AG04450 (cell line): ENCODE measurements around the gene FGF1. TPM values are rescaled to one million over a fixed set of nuclear protein-coding genes. Genes with fewer than 3 reads are reported as not detected.
A peak's percentile ranks its signal among the peaks of the same experiment; 100 is the strongest.

ENCODE experiments used
- CTCF ChIA-PET: fragments of 300-600, 350-600 bp; formaldehyde crosslinking; extraction: SDS; loops from one replicate; lab custom pipeline; 2022; ENCODE audit warnings: antibody characterized with exemption, inconsistent platforms; lab: Charles Lee
- POLR2A ChIA-PET: fragments of 350-600 bp; formaldehyde crosslinking; extraction: SDS; loops from one replicate; lab custom pipeline; 2021; ENCODE audit warnings: antibody characterized with exemption, inconsistent platforms; lab: Yijun Ruan, JAX
- DNase-seq: peaks from one replicate; pipeline ENCODE4 v3.0.0-alpha.2; 2011; ENCODE audit warnings: low read depth, low spot score
- H3K27ac ChIP-seq: one replicate; pipeline ENCODE4 v1.5.1; 2012; ENCODE audit warnings: low read depth, low read length, control low read depth
- H3K27me3 ChIP-seq: one replicate; pipeline ENCODE4 v1.6.0; 2012; ENCODE audit warnings: low read length; ENCODE audit not compliant: control insufficient read depth, insufficient read depth
- H3K4me3 ChIP-seq: 2 replicates; pipeline ENCODE4 v1.5.1; 2011; ENCODE audit warnings: mild to moderate bottlenecking, low read depth, low read length, control low read depth
- H3K9me3 ChIP-seq: 2 replicates; pipeline ENCODE4 v1.5.1; 2012; ENCODE audit warnings: low read length; ENCODE audit not compliant: control insufficient read depth, insufficient read depth
- polyA plus RNA-seq: library from polyadenylated mRNA; depleted of rRNA; stranded (reverse); fragments of >200 nt; gene quantifications from 2 replicates; pipeline ENCODE4 v1.2.3, GENCODE V29; 2011
- TF ChIP-seq, protein P1 (sequence below): IDR thresholded peaks from 2 replicates; pipeline ENCODE4 v1.5.1; 2011; ENCODE audit warnings: low read depth, low read length, control low read depth, inconsistent platforms

Gene FGF1
- polyA plus RNA-seq, 1 experiment: 5.9 TPM

DNA sequence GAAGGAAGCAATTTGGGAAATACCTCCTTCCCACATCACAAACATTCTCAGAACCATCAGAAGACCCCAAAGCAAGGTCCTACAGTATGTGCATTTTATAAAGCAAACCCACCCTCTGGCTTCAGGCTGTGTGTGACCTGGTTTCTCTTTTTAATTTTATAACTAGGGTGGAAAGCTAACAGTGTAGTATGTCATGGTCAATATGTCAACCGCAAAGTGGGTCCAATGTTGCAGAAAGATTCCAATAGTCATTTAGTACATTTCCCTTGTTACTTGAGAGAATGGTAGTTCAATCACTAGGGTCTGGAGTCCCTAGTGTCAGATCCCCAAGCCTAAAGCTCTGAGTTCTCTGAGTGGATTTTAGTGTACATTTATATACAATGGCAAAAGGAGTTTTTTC is 96.2 kb downstream of the FGF1 start:
- Histone ChIP-seq H3K27me3 (no peaks in the 10 kb centered on the region), H3K4me3 (no peak overlapping the region), H3K27ac (no peak overlapping the region), H3K9me3 (no peaks in the 10 kb centered on the region)
- ChIA-PET CTCF (interaction anchor here (0.6 to 1.9 kb wide), 4 partner anchors 9 to 437 kb away, joined by 3 to 6 read pairs (median 4); no protein-coding TSS in a partner anchor), POLR2A (no interaction called here)
- DNase-seq: no peak
- TF ChIP-seq, protein P1, sequence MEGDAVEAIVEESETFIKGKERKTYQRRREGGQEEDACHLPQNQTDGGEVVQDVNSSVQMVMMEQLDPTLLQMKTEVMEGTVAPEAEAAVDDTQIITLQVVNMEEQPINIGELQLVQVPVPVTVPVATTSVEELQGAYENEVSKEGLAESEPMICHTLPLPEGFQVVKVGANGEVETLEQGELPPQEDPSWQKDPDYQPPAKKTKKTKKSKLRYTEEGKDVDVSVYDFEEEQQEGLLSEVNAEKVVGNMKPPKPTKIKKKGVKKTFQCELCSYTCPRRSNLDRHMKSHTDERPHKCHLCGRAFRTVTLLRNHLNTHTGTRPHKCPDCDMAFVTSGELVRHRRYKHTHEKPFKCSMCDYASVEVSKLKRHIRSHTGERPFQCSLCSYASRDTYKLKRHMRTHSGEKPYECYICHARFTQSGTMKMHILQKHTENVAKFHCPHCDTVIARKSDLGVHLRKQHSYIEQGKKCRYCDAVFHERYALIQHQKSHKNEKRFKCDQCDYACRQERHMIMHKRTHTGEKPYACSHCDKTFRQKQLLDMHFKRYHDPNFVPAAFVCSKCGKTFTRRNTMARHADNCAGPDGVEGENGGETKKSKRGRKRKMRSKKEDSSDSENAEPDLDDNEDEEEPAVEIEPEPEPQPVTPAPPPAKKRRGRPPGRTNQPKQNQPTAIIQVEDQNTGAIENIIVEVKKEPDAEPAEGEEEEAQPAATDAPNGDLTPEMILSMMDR: no peak

DNA sequence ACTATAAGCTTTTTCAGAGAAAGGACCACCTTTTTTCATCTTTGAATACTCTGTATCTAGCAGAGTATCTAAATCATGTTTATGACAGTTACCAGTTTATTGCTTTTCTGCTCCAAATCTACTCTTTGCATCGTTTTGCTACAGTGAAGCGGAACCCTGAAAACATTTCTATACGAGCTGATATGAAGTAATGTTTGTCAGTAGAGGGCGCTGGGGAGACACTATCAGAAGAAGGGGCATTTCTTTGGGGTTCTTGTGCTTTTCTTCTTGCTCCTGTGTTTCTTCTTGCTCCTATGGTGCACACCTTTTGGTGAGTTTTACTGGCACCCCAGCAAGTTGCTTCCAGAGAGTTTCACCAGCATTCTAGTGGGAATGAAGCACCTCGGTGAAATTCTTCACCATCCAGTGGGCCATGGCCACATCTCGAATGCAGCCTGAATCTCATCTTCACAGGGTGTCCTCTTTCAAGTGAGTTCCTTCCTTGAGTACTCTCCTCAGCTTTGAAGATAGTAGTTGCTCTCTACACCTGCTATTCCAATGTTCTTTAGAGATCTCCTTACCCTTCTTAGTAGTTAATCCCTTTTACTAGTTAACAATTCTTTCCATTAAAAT is 98.4 kb downstream of the FGF1 start:
- no peak overlapping the region for H3K4me3 ChIP-seq
- CTCF ChIA-PET: interaction anchor here (0.6 to 2.0 kb wide), 17 partner anchors 9 to 534 kb away, joined by 3 to 11 read pairs (median 3); no protein-coding TSS in a partner anchor
- TF ChIP-seq, protein P1: peak; percentile 68
- no peak overlapping the region for H3K27ac ChIP-seq
- no peaks in the 10 kb centered on the region for H3K9me3 ChIP-seq
- peak; percentile 20 for DNase-seq
- H3K27me3 ChIP-seq: no peaks in the 10 kb centered on the region
- POLR2A ChIA-PET: no interaction called here

DNA sequence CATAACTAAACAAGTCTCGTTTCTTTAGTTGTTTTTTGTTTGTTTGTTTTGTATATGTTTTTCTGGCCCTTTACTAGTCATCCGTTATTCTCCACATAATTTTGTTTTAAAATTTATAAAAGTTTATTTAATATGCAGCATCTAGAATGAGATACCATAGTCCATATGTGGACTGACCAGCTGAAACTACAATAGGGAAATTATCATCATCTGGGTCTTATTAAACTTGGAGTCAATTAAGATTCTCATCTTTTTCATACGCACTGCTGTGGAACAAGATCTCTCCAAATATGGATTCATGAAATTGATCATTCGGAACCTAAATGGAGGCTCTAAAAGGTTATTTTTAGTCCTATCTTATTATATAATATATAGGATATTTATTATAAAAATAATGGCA is 99.3 kb downstream of the FGF1 start:
- no peaks in the 10 kb centered on the region for H3K9me3 ChIP-seq
- H3K27ac ChIP-seq: no peak overlapping the region
- ChIA-PET POLR2A (interaction anchor here (0.5 kb wide), 1 partner anchor 522 kb away, joined by 6 read pairs; no protein-coding TSS in a partner anchor), CTCF (interaction anchor here (0.6 to 2.0 kb wide), 14 partner anchors 9 to 151 kb away, joined by 3 to 8 read pairs (median 4); no protein-coding TSS in a partner anchor)
- TF ChIP-seq, protein P1: no peak
- no peak for DNase-seq
- H3K27me3 ChIP-seq: no peaks in the 10 kb centered on the region
- no peak overlapping the region for H3K4me3 ChIP-seq

DNA sequence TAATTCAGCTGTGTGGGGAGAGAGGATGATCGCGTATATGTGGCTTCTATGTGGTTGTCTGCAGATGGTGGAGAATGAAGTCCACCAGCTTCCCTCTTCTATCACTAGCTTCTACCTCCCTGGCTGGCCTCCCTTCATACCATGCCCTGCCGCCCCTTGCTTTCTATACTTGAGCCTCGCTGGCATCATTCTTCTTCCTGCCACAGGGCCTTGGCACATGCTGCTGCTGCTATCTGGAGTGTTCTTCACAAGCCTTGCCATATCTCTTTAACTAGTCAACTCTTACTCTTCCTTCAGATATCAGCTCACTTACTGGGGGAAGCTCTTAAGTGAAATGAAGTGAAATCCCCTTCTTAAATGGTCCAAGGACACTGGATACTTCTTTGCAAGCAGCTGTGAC is 100.4 kb downstream of the FGF1 start:
- no peak for DNase-seq
- Histone ChIP-seq H3K27ac (no peak overlapping the region), H3K27me3 (no peaks in the 10 kb centered on the region), H3K9me3 (no peaks in the 10 kb centered on the region), H3K4me3 (no peak overlapping the region)
- CTCF ChIA-PET: interaction anchor here (0.8 to 1.8 kb wide), 7 partner anchors 14 to 433 kb away, joined by 3 to 7 read pairs (median 3); no protein-coding TSS in a partner anchor
- POLR2A ChIA-PET: no interaction called here
- TF ChIP-seq, protein P1: no peak

DNA sequence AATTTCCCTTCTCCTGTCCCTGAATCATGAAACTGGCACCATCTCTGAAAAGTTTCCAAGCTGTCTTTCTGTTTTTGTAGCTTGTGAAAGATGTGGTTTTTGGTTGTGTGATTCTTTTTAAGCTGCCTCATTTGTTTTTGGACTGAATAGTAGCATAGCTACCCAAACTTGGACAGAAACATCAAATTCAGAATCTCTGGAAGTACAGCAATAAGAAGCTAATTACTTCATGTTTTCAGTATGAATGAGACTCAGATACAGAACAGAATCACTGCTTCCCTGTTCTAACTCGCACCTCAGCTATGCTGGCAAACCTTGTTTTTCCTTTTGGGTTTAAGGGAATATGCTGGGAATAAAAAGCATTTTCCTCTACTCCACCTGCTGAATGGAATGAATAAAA is 101.0 kb downstream of the FGF1 start:
- Histone ChIP-seq H3K27ac (no peak overlapping the region), H3K4me3 (no peak overlapping the region), H3K9me3 (no peaks in the 10 kb centered on the region; the same call in 1 of the 2 replicates), H3K27me3 (no peaks in the 10 kb centered on the region)
- TF ChIP-seq, protein P1: no peak
- ChIA-PET POLR2A (no interaction called here), CTCF (interaction anchor here (0.8 to 1.8 kb wide), 6 partner anchors 15 to 433 kb away, joined by 3 to 7 read pairs (median 4); no protein-coding TSS in a partner anchor)
- no peak for DNase-seq
